Smooth muscle cell (in vitro differentiated cells): Measurements from ENCODE around the gene HSDL2. TPM values are rescaled to one million over a fixed set of nuclear protein-coding genes. Genes with fewer than 3 reads are reported as not detected.

Experiments used
- DNase-seq: peaks from one replicate; lab custom pipeline; 2025; ENCODE audit not compliant: unreplicated experiment; lab: John Stamatoyannopoulos, UW
- H2AFZ ChIP-seq: fragments of 200-600 bp; sonication (generic); 2 replicates; pipeline ENCODE4 v1.6.0; 2016; ENCODE audit warnings: antibody characterized with exemption, low read depth, mild to moderate bottlenecking
- H3F3A ChIP-seq: fragments of 200-600 bp; sonication (generic); 2 replicates; pipeline ENCODE4 v1.6.0; 2017; ENCODE audit warnings: antibody characterized with exemption, low read depth
- H3K27ac ChIP-seq: fragments of 200-600 bp; sonication (generic); 2 replicates; pipeline ENCODE4 v1.5.1; 2016; ENCODE audit warnings: low read depth, mild to moderate bottlenecking
- H3K27me3 ChIP-seq: fragments of 200-600 bp; sonication (generic); 2 replicates; pipeline ENCODE4 v1.6.1; 2016; ENCODE audit warnings: low read depth, mild to moderate bottlenecking
- H3K36me3 ChIP-seq: fragments of 200-600 bp; sonication (generic); 2 replicates; pipeline ENCODE4 v1.5.1; 2016; ENCODE audit warnings: low read depth
- H3K4me1 ChIP-seq: fragments of 200-600 bp; sonication (generic); 2 replicates; pipeline ENCODE4 v1.5.1; 2016; ENCODE audit warnings: low read depth
- H3K4me2 ChIP-seq: fragments of 200-600 bp; sonication (generic); 2 replicates; pipeline ENCODE4 v1.6.0; 2016; ENCODE audit warnings: mild to moderate bottlenecking
- H3K4me3 ChIP-seq: fragments of 200-600 bp; sonication (generic); 2 replicates; pipeline ENCODE4 v1.5.1; 2016; ENCODE audit warnings: mild to moderate bottlenecking
- H3K79me2 ChIP-seq: fragments of 200-600 bp; sonication (generic); 2 replicates; pipeline ENCODE4 v1.6.0; 2016; ENCODE audit warnings: low read depth, mild to moderate bottlenecking
- H3K9ac ChIP-seq: fragments of 200-600 bp; sonication (generic); 2 replicates; pipeline ENCODE4 v1.6.0; 2016; ENCODE audit warnings: low read depth
- H3K9me3 ChIP-seq: fragments of 200-600 bp; sonication (generic); replicated peaks from 2 replicates; pipeline ENCODE4 v1.5.1; 2016; ENCODE audit warnings: low read depth
- H4K20me1 ChIP-seq: fragments of 200-600 bp; sonication (generic); 2 replicates; pipeline ENCODE4 v1.6.0; 2016; ENCODE audit warnings: low read depth
- WGBS: methylation state at CpG from one replicate; pipeline ENCODE4 v1.1.7; 2016; ENCODE audit warnings: low lambda C conversion rate; 5-methylcytosine and 5-hydroxymethylcytosine counted together
- polyA plus RNA-seq: library from polyadenylated mRNA; unstranded; fragments of >200 nt; fragmentation: Nextera tagmentation; extraction: Ambion mirVana; gene quantifications from 2 replicates; pipeline ENCODE4 v1.2.1, GENCODE V29; 2016
- total RNA-seq: library from RNA; depleted of rRNA; stranded (reverse); fragments of >200 nt; gene quantifications from 2 replicates; pipeline ENCODE4 v1.2.3, GENCODE V29; 2014
- TF ChIP-seq, protein P1 (sequence below): fragments of 200-600 bp; sonication (generic); IDR thresholded peaks from 2 replicates; pipeline ENCODE4 v1.5.1; 2017; ENCODE audit warnings: borderline replicate concordance, mild to moderate bottlenecking, antibody characterized with exemption; ENCODE audit not compliant: insufficient read depth, poor library complexity, severe bottlenecking

The HSDL2 gene
- total and polyA plus RNA-seq, 2 experiments from 2014 or later = 8.7 to 18.7 TPM

GRCh38 chr9:112396416-112396815, 16.5 kb downstream of the HSDL2 start:
- H3K9me3 ChIP-seq = no peaks in the 10 kb centered on the region
- H4K20me1 ChIP-seq = peaks cover 6% of the 10 kb centered on the region
- no peak overlapping the region for H3K9ac ChIP-seq
- DNase-seq = no peak
- H3F3A ChIP-seq = no peaks in the 10 kb centered on the region
- H3K27ac ChIP-seq = no peak overlapping the region
- H3K27me3 ChIP-seq = no peaks in the 10 kb centered on the region
- H3K4me3 ChIP-seq = no peak overlapping the region
- H2AFZ ChIP-seq = no peak overlapping the region
- no peaks in the 10 kb centered on the region for H3K79me2 ChIP-seq
- H3K4me1 ChIP-seq = no peaks in the 10 kb centered on the region
- no peak overlapping the region for H3K4me2 ChIP-seq
- H3K36me3 ChIP-seq = no peaks in the 10 kb centered on the region
- TF ChIP-seq, protein P1, sequence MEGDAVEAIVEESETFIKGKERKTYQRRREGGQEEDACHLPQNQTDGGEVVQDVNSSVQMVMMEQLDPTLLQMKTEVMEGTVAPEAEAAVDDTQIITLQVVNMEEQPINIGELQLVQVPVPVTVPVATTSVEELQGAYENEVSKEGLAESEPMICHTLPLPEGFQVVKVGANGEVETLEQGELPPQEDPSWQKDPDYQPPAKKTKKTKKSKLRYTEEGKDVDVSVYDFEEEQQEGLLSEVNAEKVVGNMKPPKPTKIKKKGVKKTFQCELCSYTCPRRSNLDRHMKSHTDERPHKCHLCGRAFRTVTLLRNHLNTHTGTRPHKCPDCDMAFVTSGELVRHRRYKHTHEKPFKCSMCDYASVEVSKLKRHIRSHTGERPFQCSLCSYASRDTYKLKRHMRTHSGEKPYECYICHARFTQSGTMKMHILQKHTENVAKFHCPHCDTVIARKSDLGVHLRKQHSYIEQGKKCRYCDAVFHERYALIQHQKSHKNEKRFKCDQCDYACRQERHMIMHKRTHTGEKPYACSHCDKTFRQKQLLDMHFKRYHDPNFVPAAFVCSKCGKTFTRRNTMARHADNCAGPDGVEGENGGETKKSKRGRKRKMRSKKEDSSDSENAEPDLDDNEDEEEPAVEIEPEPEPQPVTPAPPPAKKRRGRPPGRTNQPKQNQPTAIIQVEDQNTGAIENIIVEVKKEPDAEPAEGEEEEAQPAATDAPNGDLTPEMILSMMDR = no peak
- 80% methylated on average over 6 of the region's 6 CpGs for WGBS

- Histone ChIP-seq H3F3A (no peaks in the 10 kb centered on the region), H3K27ac (no peak overlapping the region), H4K20me1 (peaks cover 9% of the 10 kb centered on the region), H3K27me3 (no peaks in the 10 kb centered on the region), H3K4me2 (no peak overlapping the region), H3K9me3 (no peaks in the 10 kb centered on the region), H3K4me1 (no peaks in the 10 kb centered on the region), H3K4me3 (no peak overlapping the region), H3K79me2 (no peaks in the 10 kb centered on the region), H3K9ac (no peak overlapping the region), H2AFZ (no peak overlapping the region), H3K36me3 (no peaks in the 10 kb centered on the region)
- WGBS = 96% methylated on average over 9 of the region's 9 CpGs
- TF ChIP-seq, protein P1 = no peak
- DNase-seq = no peak
These were observed 17.0 kb downstream of the HSDL2 start for GRCh38 chr9:112396872-112397271.

- Histone ChIP-seq H2AFZ (no peak overlapping the region), H3F3A (no peaks in the 10 kb centered on the region), H3K27ac (no peak overlapping the region), H3K36me3 (no peaks in the 10 kb centered on the region), H3K27me3 (no peaks in the 10 kb centered on the region), H3K79me2 (no peaks in the 10 kb centered on the region), H3K4me2 (no peak overlapping the region), H3K9ac (no peak overlapping the region), H3K4me1 (no peaks in the 10 kb centered on the region), H3K4me3 (no peak overlapping the region), H3K9me3 (no peaks in the 10 kb centered on the region), H4K20me1 (peaks cover 31% of the 10 kb centered on the region)
- WGBS = 94% methylated on average over 6 of the region's 6 CpGs
- no peak for DNase-seq
- TF ChIP-seq, protein P1 = no peak
These were observed 21.4 kb downstream of the HSDL2 start for GRCh38 chr9:112401175-112401815.

- H3F3A ChIP-seq = no peaks in the 10 kb centered on the region
- no peak overlapping the region for H2AFZ ChIP-seq
- no peaks in the 10 kb centered on the region for H3K79me2 ChIP-seq
- no peak overlapping the region for H3K4me3 ChIP-seq
- H3K27me3 ChIP-seq = no peaks in the 10 kb centered on the region
- H3K27ac ChIP-seq = no peak overlapping the region
- H3K4me1 ChIP-seq = no peaks in the 10 kb centered on the region
- no peak overlapping the region for H3K9ac ChIP-seq
- DNase-seq = no peak
- TF ChIP-seq, protein P1 = no peak
- 96% methylated on average over 4 of the region's 4 CpGs for WGBS
- H3K9me3 ChIP-seq = no peaks in the 10 kb centered on the region
- H3K4me2 ChIP-seq = no peak overlapping the region
- H4K20me1 ChIP-seq = peaks cover 31% of the 10 kb centered on the region
- H3K36me3 ChIP-seq = no peaks in the 10 kb centered on the region
These were observed 23.8 kb downstream of the HSDL2 start for GRCh38 chr9:112403614-112404201.
